CD4-positive, alpha-beta T cell treated with Interleukin-21 for 1 hour (primary cell): Measurements from ENCODE around the gene NPAS3.

Source experiments
- DNase-seq: peaks from one replicate; pipeline ENCODE4 v3.0.0-alpha.2; 2020

The NPAS3 gene

DNA sequence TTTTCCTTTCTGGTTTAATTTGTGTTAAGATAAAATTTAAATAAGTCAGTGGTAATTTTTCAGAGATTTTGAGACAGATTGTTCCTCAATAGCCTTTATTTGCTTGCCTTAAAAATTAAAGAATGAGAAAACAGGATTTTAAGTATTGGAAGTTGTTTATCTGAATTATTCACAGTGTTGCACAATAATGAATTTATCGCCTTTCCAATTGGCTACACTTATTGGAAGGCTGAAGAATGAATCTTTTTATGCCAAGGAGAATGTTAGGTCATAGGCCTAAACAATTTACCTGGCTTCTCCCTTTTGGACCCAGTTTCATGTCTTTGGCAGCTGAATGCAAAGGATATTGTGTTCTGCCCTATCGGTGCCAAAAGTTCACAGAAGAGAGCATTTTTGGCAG lies 250.2 kb downstream of the NPAS3 start:
- DNase-seq = no peak

DNA sequence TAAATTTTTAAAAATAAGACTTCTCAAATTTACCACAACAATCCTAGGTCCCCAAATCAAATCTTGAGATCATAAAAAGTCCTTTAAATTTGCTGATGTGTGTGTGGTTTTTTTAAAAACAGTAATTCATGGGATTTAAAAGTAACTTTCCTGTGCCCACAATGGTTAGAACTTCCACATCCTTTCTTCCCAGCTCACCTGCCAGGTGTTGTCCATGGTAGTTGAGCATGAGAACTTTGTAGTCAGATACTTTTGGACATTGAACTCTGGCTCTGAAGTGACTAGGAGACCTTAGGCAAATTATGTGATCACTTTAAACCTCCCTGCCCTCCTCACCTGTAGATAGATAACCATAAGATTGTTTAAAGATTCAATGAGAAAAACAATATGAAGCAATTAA lies 253.2 kb downstream of the NPAS3 start:
- DNase-seq = no peak

DNA sequence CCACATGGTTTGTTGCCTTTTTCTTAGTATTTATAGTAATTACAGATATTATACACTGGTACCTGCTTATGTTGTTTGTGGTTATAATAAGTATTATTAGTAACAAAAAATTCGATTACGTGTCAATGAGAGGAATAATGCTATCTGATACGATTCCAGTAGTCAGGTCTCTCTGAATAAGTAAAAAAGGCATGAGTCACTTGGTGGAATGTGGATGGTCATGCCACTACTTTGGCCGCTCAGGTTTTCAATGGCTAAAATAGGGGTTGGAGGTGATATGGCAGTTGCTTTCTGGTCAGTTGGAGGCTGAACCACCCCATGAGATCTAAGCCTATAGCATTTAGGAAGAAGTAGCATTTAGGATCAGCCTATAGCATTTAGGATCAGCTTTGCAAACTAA lies 255.9 kb downstream of the NPAS3 start:
- no peak for DNase-seq

- no peak for DNase-seq
Observed at GRCh38 chr14:33198684-33199083, 260.0 kb downstream of the NPAS3 start.

GRCh38 chr14:33201116-33201515 lies 262.4 kb downstream of the NPAS3 start:
- no peak for DNase-seq

DNA sequence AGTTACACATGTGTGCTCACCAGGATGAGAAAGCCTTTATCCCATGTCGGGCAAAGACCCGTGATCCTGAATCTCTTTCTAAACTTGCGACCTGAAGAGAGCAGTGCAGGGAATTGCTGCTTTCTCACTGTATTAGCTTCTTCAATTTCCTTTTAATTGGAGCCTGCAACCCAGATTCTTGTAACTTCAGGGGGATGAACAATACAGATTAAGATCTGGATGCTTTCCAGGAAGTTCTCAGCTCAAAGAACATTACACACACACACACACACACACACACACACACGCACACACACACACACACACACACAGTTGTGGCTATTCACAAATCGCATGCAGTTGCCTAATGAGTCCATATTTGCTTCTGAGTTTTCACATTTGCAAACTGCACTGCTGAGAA lies 268.3 kb downstream of the NPAS3 start:
- no peak for DNase-seq

GRCh38 chr14:33207467-33208017 lies 268.9 kb downstream of the NPAS3 start:
- no peak for DNase-seq

- no peak for DNase-seq
Observed at GRCh38 chr14:33210311-33210710, 271.6 kb downstream of the NPAS3 start.

DNA sequence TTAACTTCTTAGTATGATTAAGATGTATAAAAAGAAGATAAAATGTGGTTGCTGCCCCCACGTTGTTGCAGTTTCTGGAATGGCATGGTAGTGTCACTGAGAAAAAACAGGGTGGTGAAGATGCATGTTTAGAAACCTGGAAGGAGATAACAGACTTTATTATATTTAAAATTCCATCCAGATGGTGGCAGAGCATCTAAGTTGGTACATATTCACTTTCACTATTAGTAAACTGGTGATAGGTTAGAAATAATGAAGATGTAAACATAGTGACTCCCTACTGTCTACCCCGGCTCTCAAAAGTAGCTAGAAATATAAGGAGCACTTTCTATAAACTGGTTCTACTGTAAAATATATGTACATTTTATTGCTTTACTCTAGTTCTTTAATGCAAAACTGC lies 279.3 kb downstream of the NPAS3 start:
- DNase-seq = no peak

GRCh38 chr14:33219957-33220356 lies 281.3 kb downstream of the NPAS3 start:
- DNase-seq = no peak

DNA sequence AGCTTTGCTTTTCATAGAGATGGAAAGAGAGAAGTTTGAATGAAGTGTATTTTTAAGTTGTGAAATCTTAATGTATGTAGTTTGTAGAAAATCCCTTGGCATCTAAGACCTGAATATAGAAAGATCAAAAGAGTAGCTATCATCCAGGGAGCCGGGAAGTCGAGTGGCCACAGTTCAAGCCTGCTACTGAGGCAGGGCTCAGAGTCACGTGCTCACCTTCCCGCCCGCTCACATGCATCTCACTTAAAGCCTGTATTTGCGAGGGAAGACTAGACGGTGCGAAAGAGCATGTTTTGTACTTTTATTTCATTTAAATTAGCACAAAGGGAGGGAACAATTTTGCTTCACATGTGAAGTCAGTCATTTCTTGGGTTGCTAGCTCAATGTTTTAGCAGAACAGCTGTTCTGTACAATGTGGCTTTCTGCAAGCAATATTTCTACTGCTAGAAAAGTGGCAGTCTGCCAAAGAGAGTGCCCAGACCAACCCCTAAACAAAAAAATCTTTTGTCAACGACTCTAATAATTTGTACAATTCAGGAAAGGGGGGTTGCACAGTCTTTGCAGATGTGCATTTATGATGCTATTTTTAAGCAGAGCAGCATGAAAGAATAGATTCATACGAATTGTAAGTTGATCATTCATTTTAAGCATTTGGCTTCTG lies 290.7 kb downstream of the NPAS3 start:
- no peak for DNase-seq

GRCh38 chr14:33230021-33230420 lies 291.3 kb downstream of the NPAS3 start:
- DNase-seq = no peak

- DNase-seq = no peak
Observed at GRCh38 chr14:33232031-33232430, 293.4 kb downstream of the NPAS3 start.

GRCh38 chr14:33237115-33237740 lies 298.5 kb downstream of the NPAS3 start:
- DNase-seq = no peak

DNA sequence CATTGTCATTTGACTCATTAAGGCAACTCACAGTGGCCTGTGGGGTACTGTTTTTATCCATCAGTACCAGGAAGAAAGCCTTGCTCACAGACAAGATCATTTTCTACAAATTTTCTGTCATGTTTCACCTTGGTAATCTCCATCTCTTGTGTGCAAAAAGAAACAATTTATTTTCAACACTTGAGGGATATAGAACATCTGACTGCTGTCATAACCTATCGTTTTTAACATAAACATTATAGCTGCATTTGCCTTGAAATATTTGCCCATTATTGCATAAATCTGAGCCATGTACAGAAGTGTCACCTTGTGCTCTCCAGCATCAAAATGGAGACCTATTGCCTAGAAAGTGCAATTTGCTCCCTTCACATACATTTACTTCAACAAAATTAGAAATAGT lies 300.8 kb downstream of the NPAS3 start:
- no peak for DNase-seq

GRCh38 chr14:33240466-33240865 lies 301.8 kb downstream of the NPAS3 start:
- DNase-seq = no peak

DNA sequence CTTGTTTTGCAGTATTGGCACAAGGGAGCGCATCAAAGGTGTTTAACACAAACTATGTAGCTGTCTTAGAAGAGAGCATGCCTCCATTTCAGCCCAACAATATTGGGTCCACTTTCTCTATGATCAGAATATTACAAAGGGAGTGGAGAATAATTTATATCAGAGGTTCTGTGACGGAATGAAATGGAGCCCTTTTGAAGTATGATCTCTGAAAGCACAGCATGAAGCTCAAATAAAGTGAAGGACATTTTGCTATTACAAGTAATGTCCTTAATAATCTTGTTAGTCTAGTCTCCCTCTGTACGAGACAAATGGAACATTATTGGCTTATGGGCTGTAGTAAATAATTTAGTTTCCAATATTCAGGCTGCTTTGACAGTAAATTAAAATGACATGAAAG lies 302.7 kb downstream of the NPAS3 start:
- no peak for DNase-seq

DNA sequence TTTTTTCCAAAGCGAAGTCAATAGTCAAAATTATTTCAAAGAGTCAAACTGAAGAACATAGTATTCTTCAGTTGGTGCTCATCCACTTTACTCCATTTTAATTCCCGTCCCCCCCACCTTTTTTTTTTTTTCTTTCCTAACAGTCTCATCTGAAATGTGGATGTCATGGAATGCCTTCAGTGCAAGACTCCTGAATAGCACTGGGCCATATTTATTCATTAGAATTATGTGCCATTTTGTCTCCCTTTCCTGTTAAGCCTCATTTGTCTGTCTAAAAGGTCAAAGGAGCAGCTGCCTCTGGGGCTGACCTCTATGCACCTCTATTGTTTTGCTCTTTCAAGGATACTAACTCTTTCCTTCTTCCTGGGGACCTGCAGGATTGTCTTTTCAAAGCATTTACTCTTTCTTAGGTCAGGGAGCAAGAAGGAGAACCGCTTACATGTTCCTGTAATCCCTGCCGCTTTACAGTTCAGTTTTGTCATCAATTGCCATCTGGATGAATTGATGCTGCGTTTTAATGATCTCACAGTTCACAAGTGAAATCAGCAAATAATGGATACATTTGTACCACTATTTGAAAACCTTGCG lies 310.6 kb downstream of the NPAS3 start:
- DNase-seq = no peak

DNA sequence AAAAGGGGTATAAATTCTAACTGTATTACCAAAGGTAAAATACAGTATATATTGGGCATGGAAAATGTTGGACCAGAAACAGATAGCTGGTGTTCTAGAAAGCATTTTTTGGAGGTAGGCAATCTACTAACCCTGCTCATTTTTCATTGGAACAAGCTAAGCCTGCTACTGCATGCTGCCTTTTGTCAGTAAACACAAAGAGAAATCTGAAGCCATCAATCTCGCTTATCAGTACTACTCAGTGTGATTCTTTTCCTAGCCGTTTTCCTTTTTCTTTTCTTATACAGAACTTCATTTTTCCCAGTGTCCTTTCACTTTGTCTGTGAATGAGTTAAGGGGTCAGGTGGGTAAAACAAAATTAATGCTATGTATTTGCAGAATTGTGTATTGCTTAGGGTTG lies 312.3 kb downstream of the NPAS3 start:
- DNase-seq = no peak

DNA sequence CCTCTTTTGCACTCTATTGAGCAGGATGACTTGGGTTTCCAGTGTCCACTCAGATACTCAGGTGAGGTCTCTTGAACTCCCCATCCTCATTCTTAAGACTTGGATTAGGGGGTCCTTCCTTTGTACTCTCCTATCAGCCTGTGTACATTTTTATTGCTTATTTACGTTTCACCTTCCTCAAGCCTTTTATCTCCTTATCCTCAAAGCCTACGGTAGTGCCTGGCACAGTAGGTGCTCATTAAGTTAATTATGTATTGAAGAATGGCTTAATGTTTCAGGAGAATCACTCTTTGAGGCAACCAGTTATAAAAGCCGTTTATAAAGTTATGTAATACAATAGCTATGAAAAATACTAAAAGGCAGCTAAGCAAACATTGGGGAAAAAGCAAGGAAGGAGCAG lies 315.7 kb downstream of the NPAS3 start:
- no peak for DNase-seq

- no peak for DNase-seq
Observed at GRCh38 chr14:33254861-33255395, 316.2 kb downstream of the NPAS3 start.

- no peak for DNase-seq
Observed at GRCh38 chr14:33257796-33258195, 319.1 kb downstream of the NPAS3 start.

GRCh38 chr14:33259764-33260163 lies 321.1 kb downstream of the NPAS3 start:
- no peak for DNase-seq

GRCh38 chr14:33271216-33271615 lies 332.5 kb downstream of the NPAS3 start:
- DNase-seq = no peak
